Suprapubic skin (tissue), 4 donors: ENCODE results near the gene INS.

ENCODE experiments used
- POLR2A ChIP-seq, 2 donors: fragments of 450-650 bp; IDR thresholded peaks; one replicate each; pipeline ENCODE4 v1.6.1; 2017; ENCODE audit warnings: antibody characterized with exemption in 2 of 2, mild to moderate bottlenecking in 2 of 2, moderate library complexity in 2 of 2
- POLR2AphosphoS5 ChIP-seq, 3 donors: sonication (generic); formaldehyde crosslinking; IDR thresholded peaks; one replicate each; pipeline ENCODE4 v1.6.1; 2017; ENCODE audit warnings: antibody characterized with exemption in 3 of 3
- TF ChIP-seq, protein P1 (sequence below), 2 donors: fragments of 200-600 bp in 1 of 2; fragments of 450-650 bp in 1 of 2; sonication (generic) in 1 of 2; IDR thresholded peaks; one replicate each; pipeline ENCODE4 v1.5.1; 2016 to 2019; ENCODE audit warnings: antibody characterized with exemption in 2 of 2, mild to moderate bottlenecking in 1 of 2, moderate library complexity in 1 of 2

DNA sequence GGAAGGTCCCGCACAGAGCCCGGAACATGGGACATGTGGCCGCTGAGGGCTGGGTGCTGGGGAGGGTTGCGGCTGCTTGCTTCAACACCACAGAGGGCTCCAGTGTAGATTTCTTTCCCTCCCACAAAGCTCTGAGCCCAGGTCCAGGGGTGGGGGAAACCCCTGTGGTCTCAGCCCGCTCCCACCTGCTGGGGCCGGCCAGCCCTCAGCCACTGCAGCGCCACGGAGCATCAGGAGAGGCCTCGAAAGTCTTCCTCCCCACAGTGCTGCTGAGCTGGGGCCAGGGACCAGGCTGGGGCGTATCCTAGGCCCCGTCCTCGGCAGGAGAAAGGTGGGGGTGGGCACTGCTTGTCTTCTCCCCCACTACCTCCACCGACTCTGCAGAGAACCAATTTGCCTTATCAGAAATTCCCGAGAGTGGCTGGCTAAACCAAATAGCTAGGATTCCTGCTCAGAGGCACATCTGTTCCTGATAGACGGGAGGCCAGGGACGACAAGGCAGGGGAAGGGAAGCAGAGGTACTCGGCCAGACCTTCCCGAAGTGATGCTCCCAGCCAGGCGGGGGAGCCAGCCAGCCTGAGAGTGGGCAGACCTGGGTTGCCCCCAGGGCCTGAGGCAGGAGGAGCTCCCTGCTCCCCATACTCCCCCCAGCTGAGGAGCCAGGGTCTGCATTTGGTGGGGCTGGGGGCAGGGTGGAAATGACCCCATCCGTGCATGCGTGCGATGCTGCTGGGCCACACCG is 40.5 kb downstream of the INS start:
- no peak for TF ChIP-seq POLR2A (IDR thresholded peaks at IDR 0.05)
- TF ChIP-seq, protein P1, sequence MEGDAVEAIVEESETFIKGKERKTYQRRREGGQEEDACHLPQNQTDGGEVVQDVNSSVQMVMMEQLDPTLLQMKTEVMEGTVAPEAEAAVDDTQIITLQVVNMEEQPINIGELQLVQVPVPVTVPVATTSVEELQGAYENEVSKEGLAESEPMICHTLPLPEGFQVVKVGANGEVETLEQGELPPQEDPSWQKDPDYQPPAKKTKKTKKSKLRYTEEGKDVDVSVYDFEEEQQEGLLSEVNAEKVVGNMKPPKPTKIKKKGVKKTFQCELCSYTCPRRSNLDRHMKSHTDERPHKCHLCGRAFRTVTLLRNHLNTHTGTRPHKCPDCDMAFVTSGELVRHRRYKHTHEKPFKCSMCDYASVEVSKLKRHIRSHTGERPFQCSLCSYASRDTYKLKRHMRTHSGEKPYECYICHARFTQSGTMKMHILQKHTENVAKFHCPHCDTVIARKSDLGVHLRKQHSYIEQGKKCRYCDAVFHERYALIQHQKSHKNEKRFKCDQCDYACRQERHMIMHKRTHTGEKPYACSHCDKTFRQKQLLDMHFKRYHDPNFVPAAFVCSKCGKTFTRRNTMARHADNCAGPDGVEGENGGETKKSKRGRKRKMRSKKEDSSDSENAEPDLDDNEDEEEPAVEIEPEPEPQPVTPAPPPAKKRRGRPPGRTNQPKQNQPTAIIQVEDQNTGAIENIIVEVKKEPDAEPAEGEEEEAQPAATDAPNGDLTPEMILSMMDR (IDR thresholded peaks at IDR 0.05): no peak
- TF ChIP-seq POLR2AphosphoS5 (IDR thresholded peaks at IDR 0.05): no peak
